Inflammatory macrophage treated with lipopolysaccharide for 1 hour (primary cell): Measurements from ENCODE around the gene KCTD4.
"Not testable (repeated sequence)": the region's sequence is repeated elsewhere in the genome, so short reads cannot be mapped to it uniquely, and the experiment has no call there.

Experiments used
- DNase-seq, 2 donors: peaks; one replicate each; pipeline ENCODE4 v3.0.0-alpha.2; 2020 to 2022

Gene KCTD4

GRCh38 chr13:45200701-45201232 is at the start of gene KCTD4:
TSS of gene KCTD4 (minus strand) at chr13:45201045. CDS start at chr13:45194567, 6,478 bp downstream.
- no peak for DNase-seq

- DNase-seq, result no peak
Observed at GRCh38 chr13:45249662-45250061, 48.8 kb upstream of the KCTD4 start.

GRCh38 chr13:45244736-45245135 is 43.9 kb upstream of the KCTD4 start:
- not testable (repeated sequence) for DNase-seq

GRCh38 chr13:45243077-45243476 is 42.2 kb upstream of the KCTD4 start:
- DNase-seq, result no peak

- no peak for DNase-seq
Observed at GRCh38 chr13:45242524-45242923, 41.7 kb upstream of the KCTD4 start.

- DNase-seq, result no peak
Observed at GRCh38 chr13:45242070-45242469, 41.2 kb upstream of the KCTD4 start.

- DNase-seq, result peak in 1 of 2 donors; percentile 47
Observed at GRCh38 chr13:45240143-45240542, 39.3 kb upstream of the KCTD4 start.

GRCh38 chr13:45238945-45239795 is 38.3 kb upstream of the KCTD4 start:
- peak; percentile 25 to 68 for DNase-seq

GRCh38 chr13:45232591-45232990 is 31.7 kb upstream of the KCTD4 start:
- peak; percentile 23 to 52 for DNase-seq

- DNase-seq, result no peak
Observed at GRCh38 chr13:45231722-45232121, 30.9 kb upstream of the KCTD4 start.

GRCh38 chr13:45231305-45231704 is 30.5 kb upstream of the KCTD4 start:
- no peak for DNase-seq

- no peak for DNase-seq
Observed at GRCh38 chr13:45229172-45229571, 28.3 kb upstream of the KCTD4 start.

- DNase-seq, result no peak
Observed at GRCh38 chr13:45228002-45228401, 27.2 kb upstream of the KCTD4 start.

GRCh38 chr13:45226024-45226423 is 25.2 kb upstream of the KCTD4 start:
- peak; percentile 24 to 25 for DNase-seq

- DNase-seq, result no peak
Observed at GRCh38 chr13:45225370-45225769, 24.5 kb upstream of the KCTD4 start.

- no peak for DNase-seq
Observed at GRCh38 chr13:45224176-45224575, 23.3 kb upstream of the KCTD4 start.

GRCh38 chr13:45222919-45223318 is 22.1 kb upstream of the KCTD4 start:
- DNase-seq, result no peak

GRCh38 chr13:45222516-45222915 is 21.7 kb upstream of the KCTD4 start:
- no peak for DNase-seq

GRCh38 chr13:45220403-45220802 is 19.6 kb upstream of the KCTD4 start:
- DNase-seq, result no peak

- peak; percentile 60 to 75 for DNase-seq
Observed at GRCh38 chr13:45219938-45220375, 19.1 kb upstream of the KCTD4 start.

GRCh38 chr13:45219123-45219891 is 18.5 kb upstream of the KCTD4 start:
- DNase-seq, result peak in 1 of 2 donors; percentile 34

- no peak for DNase-seq
Observed at GRCh38 chr13:45218689-45219088, 17.8 kb upstream of the KCTD4 start.

- DNase-seq, result no peak
Observed at GRCh38 chr13:45216193-45216592, 15.3 kb upstream of the KCTD4 start.
